Measurements from ENCODE around the gene NOTCH4.

NOTCH4 gene

DNA sequence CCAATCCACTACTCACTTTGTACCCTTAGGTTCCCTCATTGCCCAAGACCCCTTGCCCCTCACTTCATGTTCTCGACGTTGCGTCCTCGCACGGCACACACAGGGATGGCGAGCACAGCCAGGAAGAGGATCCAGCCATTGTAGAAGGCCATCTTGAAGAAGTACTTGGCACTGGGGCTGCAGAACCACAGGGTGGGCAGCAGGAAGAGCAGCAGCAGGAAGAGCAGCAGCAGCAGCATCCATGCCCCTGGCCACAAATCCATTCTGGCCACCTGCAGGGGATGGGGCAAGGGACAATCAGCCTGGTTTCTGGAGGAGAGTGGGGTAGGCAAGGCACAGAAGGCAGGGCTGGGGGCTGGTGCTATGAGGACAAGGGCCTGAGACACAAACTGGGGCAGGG, 52.6 kb downstream of the NOTCH4 start:
- Histone ChIP-seq H3K27ac (ENCODE audit: low read depth, low read length) (no peak overlapping the region), H3K27me3 (ENCODE audit: insufficient read depth, low read length) (no peaks in the 10 kb centered on the region), H3K4me1 (ENCODE audit: control insufficient read depth, insufficient read depth, low read length, unreplicated experiment) (peaks cover 27% of the 10 kb centered on the region), H3K36me3 (ENCODE audit: insufficient read depth, low read length) (peaks cover 4% of the 10 kb centered on the region; the same call in 1 of the 2 replicates), H3K79me2 (ENCODE audit: control insufficient read depth, insufficient read depth, low read length, unreplicated experiment) (peaks cover 36% of the 10 kb centered on the region), H2AFZ (ENCODE audit: low read length, unreplicated experiment) (no peak overlapping the region), H3K4me3 (ENCODE audit: low read depth, low read length) (no peak overlapping the region)

DNA sequence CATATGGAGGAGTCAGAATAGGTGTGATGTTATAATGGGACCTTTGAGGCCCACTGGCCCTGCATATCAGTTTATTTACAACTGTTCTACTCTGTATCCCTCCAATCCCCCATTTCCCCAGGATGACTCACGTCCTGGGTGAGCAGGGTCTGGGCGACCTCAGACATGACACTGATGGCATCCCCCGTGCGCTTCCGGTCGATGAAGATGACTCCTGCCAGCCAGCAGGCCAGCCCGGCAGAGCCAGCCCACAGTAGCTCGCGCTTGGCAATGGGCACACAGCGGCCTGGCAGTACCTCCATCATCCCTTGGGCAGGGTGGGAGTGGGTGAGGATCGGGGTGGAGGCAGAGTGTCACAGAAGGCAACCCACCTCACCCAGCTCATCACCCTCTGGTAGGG, 53.6 kb downstream of the NOTCH4 start:
- Histone ChIP-seq H3K27me3 (ENCODE audit: insufficient read depth, low read length) (no peaks in the 10 kb centered on the region), H2AFZ (ENCODE audit: low read length, unreplicated experiment) (no peak overlapping the region), H3K27ac (ENCODE audit: low read depth, low read length) (no peak overlapping the region), H3K79me2 (ENCODE audit: control insufficient read depth, insufficient read depth, low read length, unreplicated experiment) (peaks cover 30% of the 10 kb centered on the region), H3K36me3 (ENCODE audit: insufficient read depth, low read length) (peaks cover 4% of the 10 kb centered on the region; the same call in 1 of the 2 replicates), H3K4me3 (ENCODE audit: low read depth, low read length) (no peak overlapping the region), H3K4me1 (ENCODE audit: control insufficient read depth, insufficient read depth, low read length, unreplicated experiment) (peaks cover 26% of the 10 kb centered on the region)

DNA sequence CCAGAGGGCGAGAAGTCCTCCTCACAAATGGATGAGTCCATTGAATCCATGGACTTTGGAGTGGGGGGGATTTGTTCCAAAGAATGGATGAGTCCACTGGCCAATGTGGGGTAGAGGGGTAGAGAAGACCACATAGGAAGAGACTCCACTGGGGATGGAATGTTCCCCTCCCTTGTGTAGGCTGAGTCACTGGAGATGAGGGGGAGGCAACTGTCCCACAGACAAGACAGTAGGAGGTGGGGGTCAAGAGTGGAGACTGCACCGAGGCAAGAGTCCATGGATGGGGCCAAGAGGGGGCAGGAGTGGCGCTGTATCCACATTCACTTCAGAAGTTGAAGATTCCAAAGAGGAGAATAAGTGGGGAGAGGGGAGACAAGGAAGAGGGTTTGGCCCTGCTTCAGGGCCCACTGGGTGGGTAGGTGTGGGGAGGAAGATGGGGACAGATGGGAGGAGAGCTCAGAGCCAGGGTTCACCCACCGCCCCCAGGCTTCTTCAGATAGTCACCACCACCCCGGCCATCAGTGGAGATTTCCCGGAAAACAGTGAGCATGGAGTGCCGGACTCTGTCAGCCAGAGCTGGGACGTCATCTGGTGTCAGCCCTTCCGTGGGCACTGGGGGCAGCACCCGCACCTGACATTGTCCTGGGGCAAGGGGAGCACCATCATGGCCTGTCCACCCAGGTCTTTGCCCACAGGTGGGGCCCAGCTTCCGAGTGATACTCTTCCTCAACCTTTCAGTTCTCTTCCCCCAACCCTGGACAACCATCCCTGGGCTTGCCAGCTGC, 54.9 kb downstream of the NOTCH4 start:
- H3K4me3 ChIP-seq (ENCODE audit: low read depth, low read length) = no peak overlapping the region
- H3K4me1 ChIP-seq (ENCODE audit: control insufficient read depth, insufficient read depth, low read length, unreplicated experiment) = peaks cover 16% of the 10 kb centered on the region
- H3K27me3 ChIP-seq (ENCODE audit: insufficient read depth, low read length) = no peaks in the 10 kb centered on the region
- no peak overlapping the region for H3K27ac ChIP-seq (ENCODE audit: low read depth, low read length)
- peaks cover 17% of the 10 kb centered on the region for H3K79me2 ChIP-seq (ENCODE audit: control insufficient read depth, insufficient read depth, low read length, unreplicated experiment)
- H2AFZ ChIP-seq (ENCODE audit: low read length, unreplicated experiment) = no peak overlapping the region
- peaks cover 4% of the 10 kb centered on the region; the same call in 1 of the 2 replicates for H3K36me3 ChIP-seq (ENCODE audit: insufficient read depth, low read length)

DNA sequence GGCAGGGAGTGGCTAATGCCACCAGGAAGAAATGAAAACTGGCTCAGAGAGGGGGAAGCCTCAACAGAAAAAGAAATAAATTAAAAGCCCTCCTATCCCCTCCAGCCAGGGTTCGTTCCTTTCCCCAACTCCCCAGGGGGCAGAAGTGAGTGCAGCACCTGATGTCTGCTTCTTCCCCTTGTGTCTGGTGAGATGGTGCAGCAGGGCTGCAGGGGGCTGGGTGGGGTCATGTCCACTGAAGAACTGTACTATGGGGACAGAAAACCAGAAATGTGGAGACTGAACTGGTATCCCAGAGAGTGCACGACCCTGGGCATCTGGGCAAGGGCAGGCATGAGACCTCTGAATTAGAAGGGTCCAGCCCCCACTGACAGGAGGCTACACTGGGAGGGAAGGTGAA, 55.5 kb downstream of the NOTCH4 start:
- H3K27ac ChIP-seq (ENCODE audit: low read depth, low read length) = no peak overlapping the region
- no peak overlapping the region for H2AFZ ChIP-seq (ENCODE audit: low read length, unreplicated experiment)
- H3K4me3 ChIP-seq (ENCODE audit: low read depth, low read length) = no peak overlapping the region
- H3K36me3 ChIP-seq (ENCODE audit: insufficient read depth, low read length) = peaks cover 4% of the 10 kb centered on the region; the same call in 1 of the 2 replicates
- peaks cover 16% of the 10 kb centered on the region for H3K4me1 ChIP-seq (ENCODE audit: control insufficient read depth, insufficient read depth, low read length, unreplicated experiment)
- H3K27me3 ChIP-seq (ENCODE audit: insufficient read depth, low read length) = no peaks in the 10 kb centered on the region
- peaks cover 10% of the 10 kb centered on the region for H3K79me2 ChIP-seq (ENCODE audit: control insufficient read depth, insufficient read depth, low read length, unreplicated experiment)

DNA sequence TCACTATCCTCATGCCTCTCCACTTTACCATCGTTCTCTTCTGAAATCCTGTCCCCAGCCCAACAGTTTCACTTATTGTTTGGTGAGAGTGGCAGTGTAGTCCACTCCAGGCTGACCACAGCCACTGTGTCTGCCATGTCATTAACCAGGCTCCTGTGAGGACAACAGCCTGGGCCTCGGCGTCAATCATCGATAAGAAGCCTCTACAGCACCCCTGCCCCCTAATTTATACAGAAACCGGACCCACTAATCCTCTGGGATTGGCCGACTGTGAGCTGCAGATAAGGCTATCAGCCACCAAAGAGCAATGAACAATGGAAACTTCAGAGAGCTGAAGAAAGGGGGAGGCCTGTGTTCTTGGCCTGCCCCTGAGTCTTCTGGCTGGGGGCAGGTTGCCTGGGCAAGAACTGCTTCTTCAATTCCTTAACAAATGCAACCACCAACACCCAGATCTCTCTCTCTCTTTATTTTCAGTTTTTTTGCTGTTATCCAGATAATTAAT, 56.1 kb downstream of the NOTCH4 start:
- H2AFZ ChIP-seq (ENCODE audit: low read length, unreplicated experiment) = no peak overlapping the region
- peaks cover 4% of the 10 kb centered on the region; the same call in 1 of the 2 replicates for H3K36me3 ChIP-seq (ENCODE audit: insufficient read depth, low read length)
- H3K27ac ChIP-seq (ENCODE audit: low read depth, low read length) = no peak overlapping the region
- no peaks in the 10 kb centered on the region for H3K27me3 ChIP-seq (ENCODE audit: insufficient read depth, low read length)
- peaks cover 5% of the 10 kb centered on the region for H3K79me2 ChIP-seq (ENCODE audit: control insufficient read depth, insufficient read depth, low read length, unreplicated experiment)
- H3K4me1 ChIP-seq (ENCODE audit: control insufficient read depth, insufficient read depth, low read length, unreplicated experiment) = peaks cover 16% of the 10 kb centered on the region
- no peak overlapping the region for H3K4me3 ChIP-seq (ENCODE audit: low read depth, low read length)

DNA sequence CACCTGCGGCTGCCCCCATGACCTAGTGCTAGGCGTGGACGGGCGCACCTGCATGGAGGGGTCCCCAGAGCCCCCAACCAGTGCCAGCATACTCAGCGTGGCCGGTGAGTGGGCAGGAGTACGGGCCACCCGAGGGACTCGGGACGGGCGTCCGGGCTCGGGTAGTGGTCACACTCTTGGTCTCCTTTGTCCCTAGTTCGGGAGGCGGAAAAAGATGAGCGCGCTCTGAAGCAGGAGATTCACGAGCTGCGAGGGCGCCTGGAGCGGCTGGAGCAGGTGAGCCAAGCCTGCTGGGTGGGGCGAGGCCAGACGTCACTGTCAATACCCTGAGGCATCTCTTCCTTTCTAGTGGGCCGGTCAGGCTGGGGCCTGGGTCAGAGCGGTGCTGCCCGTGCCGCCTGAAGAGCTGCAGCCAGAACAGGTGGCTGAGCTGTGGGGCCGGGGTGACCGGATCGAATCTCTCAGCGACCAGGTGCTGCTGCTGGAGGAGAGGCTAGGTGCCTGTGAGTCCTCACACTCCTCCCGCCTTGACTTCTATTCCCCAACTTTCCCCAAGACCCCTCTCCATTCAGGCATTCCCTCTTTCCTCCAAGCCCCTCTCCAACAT, 56.6 kb downstream of the NOTCH4 start:
- Histone ChIP-seq H2AFZ (ENCODE audit: low read length, unreplicated experiment) (no peak overlapping the region), H3K27me3 (ENCODE audit: insufficient read depth, low read length) (no peaks in the 10 kb centered on the region), H3K4me3 (ENCODE audit: low read depth, low read length) (no peak overlapping the region), H3K4me1 (ENCODE audit: control insufficient read depth, insufficient read depth, low read length, unreplicated experiment) (peaks cover 16% of the 10 kb centered on the region), H3K27ac (ENCODE audit: low read depth, low read length) (no peak overlapping the region), H3K79me2 (ENCODE audit: control insufficient read depth, insufficient read depth, low read length, unreplicated experiment) (no peaks in the 10 kb centered on the region), H3K36me3 (ENCODE audit: insufficient read depth, low read length) (peaks cover 4% of the 10 kb centered on the region; the same call in 1 of the 2 replicates)

DNA sequence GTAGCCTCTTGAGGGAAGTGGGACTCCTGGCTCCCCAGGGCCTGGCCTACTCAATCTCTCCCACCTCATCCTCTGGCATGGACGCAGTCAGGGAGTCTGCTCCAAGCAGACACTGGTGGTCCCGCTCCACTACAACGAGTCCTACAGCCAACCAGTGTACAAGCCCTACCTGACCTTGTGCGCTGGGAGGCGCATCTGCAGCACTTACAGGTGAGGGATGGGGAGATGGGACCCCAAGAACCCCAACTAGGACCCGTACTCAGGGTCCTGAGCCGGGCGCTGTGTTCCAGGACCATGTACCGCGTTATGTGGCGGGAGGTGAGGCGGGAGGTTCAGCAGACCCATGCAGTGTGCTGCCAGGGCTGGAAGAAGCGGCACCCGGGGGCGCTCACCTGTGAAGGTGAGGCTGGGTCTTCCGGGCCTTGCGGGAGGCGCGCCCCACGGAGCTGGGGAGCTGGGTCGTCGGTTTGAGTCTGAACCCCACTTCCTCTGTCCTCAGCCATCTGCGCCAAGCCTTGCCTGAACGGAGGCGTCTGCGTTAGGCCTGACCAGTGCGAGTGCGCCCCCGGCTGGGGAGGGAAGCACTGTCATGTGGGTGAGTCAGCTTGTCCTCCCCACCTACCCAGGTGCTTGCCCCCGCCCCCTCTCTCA, 57.3 kb downstream of the NOTCH4 start:
- Histone ChIP-seq H2AFZ (ENCODE audit: low read length, unreplicated experiment) (no peak overlapping the region), H3K4me1 (ENCODE audit: control insufficient read depth, insufficient read depth, low read length, unreplicated experiment) (peaks cover 16% of the 10 kb centered on the region), H3K4me3 (ENCODE audit: low read depth, low read length) (no peak overlapping the region), H3K79me2 (ENCODE audit: control insufficient read depth, insufficient read depth, low read length, unreplicated experiment) (no peaks in the 10 kb centered on the region), H3K27ac (ENCODE audit: low read depth, low read length) (no peak overlapping the region), H3K36me3 (ENCODE audit: insufficient read depth, low read length) (peaks cover 4% of the 10 kb centered on the region; the same call in 1 of the 2 replicates), H3K27me3 (ENCODE audit: insufficient read depth, low read length) (no peaks in the 10 kb centered on the region)

DNA sequence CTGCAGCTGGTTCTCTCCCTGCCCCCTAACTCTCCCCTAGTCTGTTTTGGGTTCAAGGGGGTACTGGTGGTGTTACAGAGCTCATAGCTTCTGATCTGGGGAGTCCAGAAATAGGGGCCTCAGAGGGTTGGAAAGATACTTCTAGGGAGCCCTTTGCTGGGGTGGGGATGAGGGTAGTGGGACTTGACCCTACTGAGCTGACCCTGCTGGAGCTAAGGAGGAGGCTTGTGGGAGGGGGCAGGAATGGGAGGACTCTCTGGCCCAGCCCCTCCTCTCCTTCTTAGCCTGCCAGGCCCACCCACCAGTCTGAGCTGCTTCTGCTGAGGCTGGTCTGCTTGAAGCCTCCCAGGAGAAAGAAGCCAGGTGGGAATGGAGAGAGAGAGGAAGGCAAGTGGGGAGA, 59.6 kb downstream of the NOTCH4 start, which contains the start of gene EGFL8:
Gene EGFL8, plus strand, starts transcription at position 301 of the 400 bp plus-strand sequence. CDS start 1,571 bp downstream, outside the sequence.
- no peaks in the 10 kb centered on the region for H3K27me3 ChIP-seq (ENCODE audit: insufficient read depth, low read length)
- no peak within 1 kb of the TSS for H3K27ac ChIP-seq (ENCODE audit: low read depth, low read length)
- H3K4me3 ChIP-seq (ENCODE audit: low read depth, low read length) = no peak within 1 kb of the TSS
- H2AFZ ChIP-seq (ENCODE audit: low read length, unreplicated experiment) = no peak within 1 kb of the TSS
- peaks cover 4% of the 10 kb centered on the region; the same call in 1 of the 2 replicates for H3K36me3 ChIP-seq (ENCODE audit: insufficient read depth, low read length)
- peaks cover 11% of the 10 kb centered on the region for H3K4me1 ChIP-seq (ENCODE audit: control insufficient read depth, insufficient read depth, low read length, unreplicated experiment)
- no peaks in the 10 kb centered on the region for H3K79me2 ChIP-seq (ENCODE audit: control insufficient read depth, insufficient read depth, low read length, unreplicated experiment)

DNA sequence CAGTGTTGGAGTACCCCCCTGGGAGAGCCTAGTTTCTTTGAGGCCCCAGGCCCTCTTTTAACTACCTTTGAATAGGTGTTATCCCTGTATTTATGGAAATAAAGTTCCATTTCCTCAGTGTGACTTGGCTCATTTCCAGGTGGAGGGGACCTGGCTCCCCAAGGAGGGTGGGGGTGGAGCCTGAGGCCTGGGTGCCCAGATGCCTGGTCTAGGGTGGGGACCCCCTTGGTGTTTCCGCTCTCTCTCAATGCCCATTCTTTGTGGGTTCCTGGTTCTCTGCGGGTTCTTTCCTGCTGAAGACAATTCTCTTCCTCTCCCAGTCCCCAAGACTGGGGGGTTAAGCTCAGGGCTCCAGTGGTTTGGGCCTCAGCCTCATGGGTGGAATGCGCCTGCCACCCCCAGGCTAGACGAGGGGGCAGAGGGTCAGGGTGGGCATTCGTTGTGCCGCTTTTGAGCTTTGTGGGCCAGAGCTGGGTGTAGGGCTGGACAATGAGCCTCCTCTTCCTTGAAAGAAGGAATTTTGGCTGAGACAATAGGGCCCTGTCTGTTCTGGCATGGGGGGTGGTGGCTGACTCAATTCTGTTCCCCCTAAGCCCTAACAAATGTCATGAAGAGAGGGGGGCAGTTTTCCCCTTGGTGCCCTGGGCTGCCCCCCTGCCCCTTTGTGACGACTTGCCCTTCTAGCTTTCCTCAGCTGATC, 60.2 kb downstream of the NOTCH4 start:
- no peaks in the 10 kb centered on the region for H3K79me2 ChIP-seq (ENCODE audit: control insufficient read depth, insufficient read depth, low read length, unreplicated experiment)
- peaks cover 4% of the 10 kb centered on the region; the same call in 1 of the 2 replicates for H3K36me3 ChIP-seq (ENCODE audit: insufficient read depth, low read length)
- H3K4me1 ChIP-seq (ENCODE audit: control insufficient read depth, insufficient read depth, low read length, unreplicated experiment) = peaks cover 5% of the 10 kb centered on the region
- H2AFZ ChIP-seq (ENCODE audit: low read length, unreplicated experiment) = no peak overlapping the region
- no peak overlapping the region for H3K27ac ChIP-seq (ENCODE audit: low read depth, low read length)
- no peak overlapping the region for H3K4me3 ChIP-seq (ENCODE audit: low read depth, low read length)
- H3K27me3 ChIP-seq (ENCODE audit: insufficient read depth, low read length) = no peaks in the 10 kb centered on the region

DNA sequence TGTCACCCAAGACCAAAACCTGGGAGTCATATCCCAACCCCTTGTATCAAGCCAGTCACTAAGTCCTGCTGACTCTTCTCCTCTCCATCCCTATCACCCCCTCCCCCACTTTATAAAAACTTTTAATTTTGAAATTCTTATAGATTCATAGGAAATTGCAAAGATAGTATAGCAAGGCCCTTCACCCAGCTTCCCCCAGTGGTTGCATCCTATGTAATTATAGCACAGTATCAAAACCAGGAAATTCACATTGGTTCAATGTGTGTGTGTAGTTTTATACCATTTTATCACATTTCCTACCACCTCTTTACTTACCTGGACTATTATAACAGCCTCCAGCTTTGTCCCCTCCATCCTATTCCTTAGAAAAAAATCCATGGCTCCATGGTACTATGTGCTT, 65.8 kb downstream of the NOTCH4 start:
- Histone ChIP-seq H3K4me1 (ENCODE audit: control insufficient read depth, insufficient read depth, low read length, unreplicated experiment) (peaks cover 10% of the 10 kb centered on the region), H3K27ac (ENCODE audit: low read depth, low read length) (no peak overlapping the region), H3K79me2 (ENCODE audit: control insufficient read depth, insufficient read depth, low read length, unreplicated experiment) (peaks cover 20% of the 10 kb centered on the region), H2AFZ (ENCODE audit: low read length, unreplicated experiment) (no peak overlapping the region), H3K27me3 (ENCODE audit: insufficient read depth, low read length) (no peaks in the 10 kb centered on the region), H3K4me3 (ENCODE audit: low read depth, low read length) (no peak overlapping the region), H3K36me3 (ENCODE audit: insufficient read depth, low read length) (peaks cover 12% of the 10 kb centered on the region; the same call in 1 of the 2 replicates)
